Neuronal stem cell (in vitro differentiated cells): ENCODE results near the gene ABI3.

Experiments
- DNase-seq: peaks from one replicate; pipeline ENCODE4 v3.0.0-alpha.2; 2013; ENCODE audit warnings: low spot score
- H2AFZ ChIP-seq: one replicate; pipeline ENCODE4 v1.6.1; 2013; ENCODE audit warnings: mild to moderate bottlenecking, low read length, inconsistent platforms
- H2AK5ac ChIP-seq: 2 replicates; pipeline ENCODE4 v1.6.1; 2013; ENCODE audit warnings: low read depth, mild to moderate bottlenecking, inconsistent platforms, low read length, moderate library complexity, mixed read lengths
- H2BK120ac ChIP-seq: 2 replicates; pipeline ENCODE4 v1.6.1; 2013; ENCODE audit warnings: low read depth, mild to moderate bottlenecking, inconsistent platforms, low read length, moderate library complexity, mixed read lengths
- H2BK12ac ChIP-seq: one replicate; pipeline ENCODE4 v1.6.1; 2013; ENCODE audit warnings: low read length, inconsistent platforms
- H2BK15ac ChIP-seq: 2 replicates; pipeline ENCODE4 v1.6.1; 2013; ENCODE audit warnings: mild to moderate bottlenecking, low read length, inconsistent platforms, mixed read lengths
- H2BK5ac ChIP-seq: one replicate; pipeline ENCODE4 v1.6.1; 2013; ENCODE audit warnings: inconsistent platforms, mild to moderate bottlenecking, low read length, moderate library complexity
- H3K14ac ChIP-seq: one replicate; pipeline ENCODE4 v1.6.1; 2013; ENCODE audit warnings: low read length, inconsistent platforms
- H3K18ac ChIP-seq: 2 replicates; pipeline ENCODE4 v1.6.1; 2013; ENCODE audit warnings: low read length, inconsistent platforms
- H3K23ac ChIP-seq: 2 replicates; pipeline ENCODE4 v1.6.1; 2013; ENCODE audit warnings: low read depth, mild to moderate bottlenecking, mixed read lengths, low read length, inconsistent platforms; ENCODE audit not compliant: poor library complexity
- H3K27ac ChIP-seq: replicated peaks from 3 replicates; pipeline ENCODE4 v1.5.1; 2013; ENCODE audit warnings: low read length, inconsistent platforms
- H3K27me3 ChIP-seq, 3 experiments: 2 replicates each; pipeline ENCODE4 v1.6.1; 2013; ENCODE audit warnings: low read length in 3 of 3, mild to moderate bottlenecking in 2 of 3, inconsistent platforms in 1 of 3, low read depth in 1 of 3, mixed read lengths in 1 of 3, moderate library complexity in 1 of 3; ENCODE audit not compliant: control insufficient read depth in 3 of 3, insufficient read depth in 3 of 3
- H3K36me3 ChIP-seq, 2 donors: replicated peaks in 1 of 2; 2 replicates each; pipeline ENCODE4 v1.6.1; 2013; ENCODE audit warnings: low read length in 2 of 2; ENCODE audit not compliant: control insufficient read depth in 2 of 2, insufficient read depth in 2 of 2
- H3K4ac ChIP-seq: 2 replicates; pipeline ENCODE4 v1.6.1; 2013; ENCODE audit warnings: inconsistent platforms, mild to moderate bottlenecking, low read length, moderate library complexity
- H3K4me1 ChIP-seq, 2 donors: 1 replicate in 1 of 2; 2 replicates in 1 of 2; pipeline ENCODE4 v1.6.1; 2013; ENCODE audit warnings: low read length in 2 of 2, low read depth in 1 of 2; ENCODE audit not compliant: control insufficient read depth in 2 of 2, insufficient read depth in 1 of 2
- H3K4me2 ChIP-seq: one replicate; pipeline ENCODE4 v1.6.1; 2013; ENCODE audit warnings: mild to moderate bottlenecking, low read length, inconsistent platforms; ENCODE audit not compliant: insufficient read depth, poor library complexity, severe bottlenecking
- H3K4me3 ChIP-seq, 2 donors: 2 replicates each; pipeline ENCODE4 v1.5.1; 2013; ENCODE audit warnings: low read length in 2 of 2, mild to moderate bottlenecking in 2 of 2, inconsistent platforms in 1 of 2, moderate library complexity in 1 of 2
- H3K79me1 ChIP-seq: one replicate; pipeline ENCODE4 v1.6.1; 2013; ENCODE audit warnings: low read depth, mild to moderate bottlenecking, inconsistent platforms, low read length, moderate library complexity
- H3K9ac ChIP-seq: one replicate; pipeline ENCODE4 v1.6.1; 2013; ENCODE audit warnings: mild to moderate bottlenecking, low read depth, low read length, inconsistent platforms; ENCODE audit not compliant: poor library complexity
- H3K9me3 ChIP-seq, 2 donors: replicated peaks in 1 of 2; 2 replicates each; pipeline versions ENCODE3 to v1.6.1; 2013; ENCODE audit warnings: low read length in 2 of 2, mild to moderate bottlenecking in 2 of 2, inconsistent platforms in 1 of 2, low read depth in 1 of 2, mixed read lengths in 1 of 2, moderate library complexity in 1 of 2; ENCODE audit not compliant: control insufficient read depth in 2 of 2, insufficient read depth in 1 of 2
- H4K8ac ChIP-seq: one replicate; pipeline ENCODE4 v1.6.1; 2013; ENCODE audit warnings: low read depth, mild to moderate bottlenecking, inconsistent platforms, low read length, moderate library complexity
- H4K91ac ChIP-seq: one replicate; pipeline ENCODE4 v1.6.1; 2013; ENCODE audit warnings: low read length, low read depth, mild to moderate bottlenecking, inconsistent platforms; ENCODE audit not compliant: poor library complexity
- WGBS, 2 donors: extraction: QIAGEN DNeasy Blood & Tissue Kit; methylation state at CpG; one replicate each; pipeline ENCODE4 v1.1.7; 2013; ENCODE audit warnings: missing lambda C conversion rate in 2 of 2, mixed read lengths in 1 of 2; ENCODE audit not compliant: insufficient read length in 2 of 2, insufficient replicate concordance in 1 of 2; ENCODE audit errors: extremely low coverage in 2 of 2; 5-methylcytosine and 5-hydroxymethylcytosine counted together

The ABI3 gene

DNA sequence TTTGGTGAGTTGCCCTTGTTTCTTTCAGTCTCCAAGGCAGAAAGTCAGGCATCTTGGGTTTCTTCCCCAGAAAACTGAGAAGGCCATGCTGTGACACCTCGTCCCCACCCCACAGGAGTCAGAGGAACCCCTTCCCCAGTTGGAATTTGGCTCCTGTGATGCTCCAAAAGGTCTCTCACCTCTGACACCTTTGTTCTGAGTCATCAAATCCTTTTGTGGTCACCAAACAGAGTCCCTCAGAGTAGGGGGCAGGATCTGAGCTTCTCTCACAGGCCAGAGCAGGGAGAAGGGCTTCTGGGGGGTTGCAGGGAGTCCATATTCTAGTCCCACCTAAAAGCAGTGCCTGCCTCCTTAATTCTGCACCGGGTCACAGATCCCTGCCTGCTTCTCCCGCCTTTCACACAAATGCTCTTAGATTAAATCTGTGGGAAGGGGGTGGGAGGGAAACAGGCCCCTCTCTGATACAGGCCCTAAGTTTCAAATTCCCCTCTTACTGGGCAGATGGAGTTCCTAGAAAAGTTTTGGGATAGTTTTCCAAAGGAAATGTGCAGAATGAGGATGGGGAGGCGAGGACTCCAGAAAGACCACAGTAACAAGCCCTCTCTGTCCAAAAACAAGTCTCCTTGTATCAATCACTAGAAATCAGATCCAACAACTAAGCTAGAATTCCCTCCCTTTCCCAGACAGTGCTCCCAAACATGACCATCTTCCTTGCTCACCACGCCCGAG, 18.7 kb downstream of the ABI3 start:
- WGBS, 2 donors, result no CpG with 5 or more reads among the region's 6 CpGs

DNA sequence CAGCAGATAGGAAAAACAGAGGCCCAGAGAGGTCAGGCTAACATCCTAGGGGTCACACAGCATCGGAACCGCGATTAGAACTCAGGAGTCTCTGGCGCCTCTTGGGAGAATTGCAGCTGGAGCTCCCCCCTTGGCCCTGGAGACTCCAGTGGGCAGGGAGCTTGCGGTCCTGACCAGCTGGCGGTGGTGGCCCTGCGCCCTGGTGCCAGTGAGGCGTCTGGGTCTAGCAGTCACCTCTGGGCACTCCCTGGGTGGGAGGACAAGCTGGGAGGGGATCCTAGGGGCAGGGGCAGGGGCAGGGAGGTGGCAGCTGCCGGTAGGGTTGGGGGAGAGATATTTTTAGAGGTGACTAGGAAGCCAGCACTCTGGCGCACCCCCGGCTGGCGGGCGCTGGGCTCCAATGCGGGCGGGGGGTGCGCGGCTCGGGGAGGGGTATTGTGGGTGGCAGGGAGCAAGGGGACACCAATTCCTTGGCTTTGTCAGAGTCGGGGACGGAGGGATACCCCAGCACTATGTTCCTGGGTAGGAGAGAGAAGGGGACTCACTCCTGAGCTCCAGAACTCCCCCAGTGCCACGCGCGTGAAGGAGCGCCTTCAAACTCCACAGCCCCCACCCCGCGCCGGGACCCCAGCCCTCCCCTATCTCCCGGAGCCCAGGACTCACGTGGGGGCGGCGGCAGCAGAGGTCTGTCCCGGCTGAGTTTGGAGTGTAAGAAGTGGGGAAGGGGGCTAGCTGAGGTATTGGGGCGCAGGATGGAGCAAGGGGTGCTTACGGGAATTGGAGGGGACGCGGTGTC, 19.5 kb downstream of the ABI3 start:
- Histone ChIP-seq H3K27me3 (peaks cover 16 to 64% (median 59%) of the 10 kb centered on the region in 3 experiments), H3K4me1 (peaks cover 4% of the 10 kb centered on the region in 2 donors), H3K4me3 (peak overlapping the region; percentile 44 to 83), H2BK15ac (peak overlapping the region; percentile 51), H2AFZ (peak overlapping the region; percentile 96), H2BK120ac (no peak overlapping the region), H3K18ac (peak overlapping the region; percentile 39), H3K9me3 (peaks cover 0 to 2% of the 10 kb centered on the region in 2 donors), H3K4me2 (peak overlapping the region; percentile 89), H3K27ac (no peak overlapping the region), H2AK5ac (peak overlapping the region; percentile 29), H3K36me3 (no peaks in the 10 kb centered on the region), H3K4ac (no peak overlapping the region), H3K9ac (no peak overlapping the region), H4K91ac (no peak overlapping the region), H3K79me1 (no peaks in the 10 kb centered on the region), H3K14ac (no peak overlapping the region), H3K23ac (peak overlapping the region; percentile 77), H2BK5ac (no peak overlapping the region), H2BK12ac (no peak overlapping the region), H4K8ac (no peak overlapping the region)
- no peak for DNase-seq
- no CpG with 5 or more reads among the region's 36 CpGs for WGBS, 2 donors

More for the DNA sequence above, 18.7 kb downstream of the ABI3 start:
- H3K36me3 ChIP-seq, result no peaks in the 10 kb centered on the region
- no peak overlapping the region for H4K91ac ChIP-seq
- H3K4ac ChIP-seq, result no peak overlapping the region
- H2BK15ac ChIP-seq, result peak overlapping the region; percentile 51
- H2AFZ ChIP-seq, result no peak overlapping the region
- no peak for DNase-seq
- H3K27ac ChIP-seq, result no peak overlapping the region
- H2BK120ac ChIP-seq, result no peak overlapping the region
- H3K9me3 ChIP-seq, result no peaks in the 10 kb centered on the region
- H3K18ac ChIP-seq, result no peak overlapping the region
- no peak overlapping the region for H3K14ac ChIP-seq
- H2BK5ac ChIP-seq, result no peak overlapping the region
- H3K27me3 ChIP-seq, result peaks cover 22 to 71% (median 66%) of the 10 kb centered on the region in 3 experiments
- no peak overlapping the region for H3K9ac ChIP-seq
- H2AK5ac ChIP-seq, result no peak overlapping the region
- H3K23ac ChIP-seq, result peak overlapping the region; percentile 77
- no peak overlapping the region for H4K8ac ChIP-seq
- H3K4me1 ChIP-seq, result peaks cover 4 to 8% of the 10 kb centered on the region in 2 donors
- H3K4me2 ChIP-seq, result no peak overlapping the region
- H2BK12ac ChIP-seq, result no peak overlapping the region
- H3K4me3 ChIP-seq, result no peak overlapping the region
- no peaks in the 10 kb centered on the region for H3K79me1 ChIP-seq

DNA sequence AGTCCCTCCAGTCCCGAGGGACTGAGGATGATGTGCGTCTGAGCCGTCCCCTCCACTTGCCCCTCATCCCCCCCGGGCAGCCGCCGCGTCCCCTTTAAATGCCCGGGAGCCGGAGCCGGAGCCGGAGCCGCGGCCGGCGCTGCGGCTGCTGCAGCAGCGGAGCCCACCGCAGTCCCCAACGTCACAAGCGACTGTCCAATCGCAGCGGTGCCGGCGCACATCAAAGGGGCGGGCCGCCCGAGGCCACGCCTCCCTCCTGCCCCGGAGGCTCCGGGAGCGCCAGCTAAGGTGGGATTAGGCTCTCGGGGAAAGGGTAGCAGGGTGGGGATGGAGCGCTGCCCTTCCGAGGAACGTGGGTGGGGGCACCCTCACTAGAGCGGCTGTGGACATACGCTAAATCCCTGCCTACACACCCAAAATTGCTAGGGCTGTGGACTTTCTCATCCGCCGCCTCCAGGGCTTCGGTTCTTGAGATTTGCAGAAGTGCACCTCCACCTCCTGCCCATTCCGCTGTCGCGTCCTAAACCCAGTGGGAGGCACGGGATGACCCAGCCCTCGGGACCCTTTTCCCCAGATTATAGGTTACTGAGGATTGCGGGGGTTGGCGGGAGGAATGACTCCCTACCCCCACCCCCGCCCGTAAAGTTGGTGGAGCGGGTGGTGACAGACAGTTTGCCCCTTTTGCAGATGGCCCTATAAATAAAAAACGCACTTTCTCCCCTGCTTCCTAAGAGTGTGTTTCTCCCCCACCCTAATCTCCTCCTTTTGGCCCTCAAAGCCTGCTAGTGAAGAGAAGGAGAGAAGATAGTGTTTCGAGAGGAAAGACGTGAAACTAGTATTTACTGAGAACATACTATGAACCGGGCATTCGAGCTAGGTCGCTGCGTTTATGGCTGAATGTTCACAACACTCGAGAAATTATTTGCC, 20.4 kb downstream of the ABI3 start, which contains the start of gene PHOSPHO1:
Gene PHOSPHO1 (minus strand): TSS at position 152 of the 927 bp plus-strand sequence. CDS start 4,096 bp downstream, outside the sequence.
- Histone ChIP-seq H2BK12ac (no peak within 1 kb of the TSS), H3K27ac (no peak within 1 kb of the TSS), H2BK5ac (no peak within 1 kb of the TSS), H4K91ac (no peak within 1 kb of the TSS), H3K9ac (peak within 1 kb of the TSS; percentile 5), H2AFZ (peak within 1 kb of the TSS; percentile 96), H2BK15ac (peak within 1 kb of the TSS; percentile 51), H3K9me3 (peaks cover 0 to 2% of the 10 kb centered on the region in 2 donors), H3K27me3 (peaks cover 7 to 57% (median 50%) of the 10 kb centered on the region in 3 experiments), H3K4me3 (peak within 1 kb of the TSS; percentile 51 to 83), H3K18ac (peak within 1 kb of the TSS; percentile 39), H3K14ac (no peak within 1 kb of the TSS), H3K4me1 (peaks cover 4% of the 10 kb centered on the region in 2 donors), H2BK120ac (no peak within 1 kb of the TSS), H3K79me1 (no peaks in the 10 kb centered on the region), H3K23ac (peak within 1 kb of the TSS; percentile 77), H4K8ac (no peak within 1 kb of the TSS), H2AK5ac (peak within 1 kb of the TSS; percentile 29), H3K36me3 (no peaks in the 10 kb centered on the region), H3K4me2 (peak within 1 kb of the TSS; percentile 89), H3K4ac (no peak within 1 kb of the TSS)
- DNase-seq, result peak; percentile 87
- no CpG with 5 or more reads among the region's 58 CpGs for WGBS, 2 donors
